Endodermal cell (in vitro differentiated cells): ENCODE results near the gene RNASE11. TPM values are rescaled to one million over a fixed set of nuclear protein-coding genes. Genes with fewer than 3 reads are reported as not detected.

Source experiments
- DNase-seq: peaks from one replicate; pipeline ENCODE4 v3.0.0-alpha.2; 2017
- H3K27ac ChIP-seq: 2 replicates; pipeline ENCODE4 v1.5.1; 2013; ENCODE audit warnings: mild to moderate bottlenecking, low read depth, low read length, moderate library complexity
- H3K27me3 ChIP-seq: 2 replicates; pipeline ENCODE4 v1.6.1; 2013; ENCODE audit warnings: mild to moderate bottlenecking, low read length, moderate library complexity; ENCODE audit not compliant: insufficient read depth, control insufficient read depth, poor library complexity, severe bottlenecking
- H3K36me3 ChIP-seq: 2 replicates; pipeline ENCODE4 v1.7.0; 2013; ENCODE audit warnings: mild to moderate bottlenecking, low read length, moderate library complexity; ENCODE audit not compliant: control insufficient read depth, insufficient read depth
- H3K4me1 ChIP-seq: one replicate; pipeline ENCODE4 v1.7.0; 2013; ENCODE audit warnings: low read length; ENCODE audit not compliant: control insufficient read depth, insufficient read depth
- H3K4me3 ChIP-seq: 2 replicates; pipeline ENCODE4 v1.5.1; 2013; ENCODE audit warnings: mild to moderate bottlenecking, low read length, moderate library complexity
- H3K9ac ChIP-seq: 2 replicates; pipeline ENCODE4 v1.6.1; 2013; ENCODE audit warnings: mild to moderate bottlenecking, low read length, moderate library complexity; ENCODE audit not compliant: poor library complexity, severe bottlenecking; ENCODE audit errors: extremely low read depth
- H3K9me3 ChIP-seq: 2 replicates; pipeline ENCODE4 v1.6.1; 2013; ENCODE audit warnings: mild to moderate bottlenecking, low read length, moderate library complexity; ENCODE audit not compliant: control insufficient read depth
- H3K27ac Mint-ChIP-seq: 2 replicates; pipeline ENCODE4 v1.8.0; 2020; ENCODE audit warnings: mixed read lengths
- H3K27me3 Mint-ChIP-seq: 2 replicates; pipeline ENCODE4 v1.8.0; 2021; ENCODE audit warnings: mild to moderate bottlenecking, mixed read lengths; ENCODE audit not compliant: insufficient read depth
- H3K36me3 Mint-ChIP-seq: 2 replicates; pipeline ENCODE4 v1.8.0; 2020; ENCODE audit warnings: low read depth, mixed read lengths
- H3K4me1 Mint-ChIP-seq: 2 replicates; pipeline ENCODE4 v1.8.0; 2020; ENCODE audit warnings: mixed read lengths
- H3K4me3 Mint-ChIP-seq: 2 replicates; pipeline ENCODE4 v1.8.0; 2020; ENCODE audit warnings: mild to moderate bottlenecking, moderate library complexity, mixed read lengths
- H3K9me3 Mint-ChIP-seq: 2 replicates; pipeline ENCODE4 v1.8.0; 2020; ENCODE audit warnings: mild to moderate bottlenecking, mixed read lengths
- WGBS, 2 experiments: methylation state at CpG; one replicate each; pipeline versions ENCODE4 v1.1.5 to v1.1.7; 2013; ENCODE audit warnings: missing lambda C conversion rate in 2 of 2, mixed read lengths in 1 of 2; ENCODE audit not compliant: insufficient coverage in 1 of 2, insufficient read length in 1 of 2; 5-methylcytosine and 5-hydroxymethylcytosine counted together
- total RNA-seq, 2 donors: library from RNA; stranded (reverse); fragmentation: NEBNext Ultra II Directional in 1 of 2; extraction: Animal tissue kit (Norgen Biotek cat#: 25700) in 1 of 2; gene quantifications; 2 replicates in 1 of 2; 3 replicates in 1 of 2; pipeline ENCODE4 v1.2.1, GENCODE V29; 2021
- TF ChIP-seq, protein P1 (sequence below): fragments of 200-600 bp; sonication (generic); conservative IDR thresholded peaks from 2 replicates; pipeline ENCODE4 v1.5.0; 2021; ENCODE audit warnings: antibody characterized with exemption, mild to moderate bottlenecking

The RNASE11 gene
- total RNA-seq, 2 donors from 2014 or later: not detected

DNA sequence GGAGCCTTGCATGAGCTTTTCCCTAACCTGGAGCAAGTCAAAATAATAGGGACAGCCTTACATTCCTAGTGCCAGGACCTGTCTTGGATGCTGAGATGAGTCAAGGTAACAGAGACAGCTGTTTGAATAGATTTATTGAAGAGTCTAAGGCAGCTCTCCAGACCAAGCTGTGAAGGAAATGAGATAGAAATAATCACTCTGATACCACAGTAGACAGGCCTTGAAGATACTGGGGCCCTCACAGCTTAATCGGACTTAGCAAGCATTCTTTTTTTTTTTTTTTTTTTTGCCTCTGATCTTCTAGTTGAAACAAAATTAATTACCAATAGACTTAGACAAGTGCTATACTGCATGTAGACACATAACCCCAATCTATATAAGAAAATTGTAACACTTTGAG lies 23.8 kb downstream of the RNASE11 start:
- Mint-ChIP-seq H3K4me3 (no peak overlapping the region), H3K4me1 (peaks cover 37% of the 10 kb centered on the region), H3K27me3 (no peaks in the 10 kb centered on the region), H3K9me3 (peaks cover 20% of the 10 kb centered on the region), H3K36me3 (peaks cover 8% of the 10 kb centered on the region), H3K27ac (no peak overlapping the region)
- Histone ChIP-seq H3K36me3 (no peaks in the 10 kb centered on the region), H3K27me3 (no peaks in the 10 kb centered on the region), H3K4me1 (peaks cover 9% of the 10 kb centered on the region), H3K4me3 (peak overlapping the region; percentile 20), H3K9me3 (peaks cover 23% of the 10 kb centered on the region), H3K27ac (no peak overlapping the region), H3K9ac (no peak overlapping the region)
- TF ChIP-seq, protein P1, sequence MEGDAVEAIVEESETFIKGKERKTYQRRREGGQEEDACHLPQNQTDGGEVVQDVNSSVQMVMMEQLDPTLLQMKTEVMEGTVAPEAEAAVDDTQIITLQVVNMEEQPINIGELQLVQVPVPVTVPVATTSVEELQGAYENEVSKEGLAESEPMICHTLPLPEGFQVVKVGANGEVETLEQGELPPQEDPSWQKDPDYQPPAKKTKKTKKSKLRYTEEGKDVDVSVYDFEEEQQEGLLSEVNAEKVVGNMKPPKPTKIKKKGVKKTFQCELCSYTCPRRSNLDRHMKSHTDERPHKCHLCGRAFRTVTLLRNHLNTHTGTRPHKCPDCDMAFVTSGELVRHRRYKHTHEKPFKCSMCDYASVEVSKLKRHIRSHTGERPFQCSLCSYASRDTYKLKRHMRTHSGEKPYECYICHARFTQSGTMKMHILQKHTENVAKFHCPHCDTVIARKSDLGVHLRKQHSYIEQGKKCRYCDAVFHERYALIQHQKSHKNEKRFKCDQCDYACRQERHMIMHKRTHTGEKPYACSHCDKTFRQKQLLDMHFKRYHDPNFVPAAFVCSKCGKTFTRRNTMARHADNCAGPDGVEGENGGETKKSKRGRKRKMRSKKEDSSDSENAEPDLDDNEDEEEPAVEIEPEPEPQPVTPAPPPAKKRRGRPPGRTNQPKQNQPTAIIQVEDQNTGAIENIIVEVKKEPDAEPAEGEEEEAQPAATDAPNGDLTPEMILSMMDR: no peak
- 100% methylated on average over 1 of the region's 1 CpG; no CpG with 5 or more reads in 1 of the 2 experiments for WGBS, 2 experiments
- no peak for DNase-seq

DNA sequence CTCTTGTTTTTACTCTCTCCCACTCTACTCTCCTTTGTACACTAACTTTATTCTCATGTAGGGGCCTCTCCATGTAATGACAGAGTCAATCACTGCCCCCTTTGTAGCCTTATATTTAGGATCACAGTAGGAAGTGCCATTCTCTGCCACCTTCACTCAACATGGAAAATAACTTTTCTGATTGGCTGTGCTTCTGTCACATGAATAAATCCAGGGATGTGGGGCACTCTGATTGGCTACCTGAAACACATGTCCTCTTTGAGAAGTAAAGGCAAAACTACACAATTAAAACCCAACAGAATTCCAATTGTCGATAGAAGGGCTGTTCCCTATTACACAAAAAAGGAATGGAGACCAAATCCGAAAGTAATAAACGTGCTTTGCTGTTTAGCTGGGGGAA lies 26.8 kb downstream of the RNASE11 start, which contains the start of gene RNASE9:
RNASE9 (minus strand) TSS at position 87 of the 400 bp plus-strand sequence.
- no peak for DNase-seq
- Mint-ChIP-seq H3K27me3 (no peaks in the 10 kb centered on the region), H3K27ac (no peak within 1 kb of the TSS), H3K9me3 (no peaks in the 10 kb centered on the region), H3K36me3 (no peaks in the 10 kb centered on the region), H3K4me1 (peaks cover 27% of the 10 kb centered on the region), H3K4me3 (no peak within 1 kb of the TSS)
- peaks cover 15% of the 10 kb centered on the region for H3K9me3 ChIP-seq
- 87% methylated on average over 3 of the region's 3 CpGs; no CpG with 5 or more reads in 1 of the 2 experiments for WGBS, 2 experiments
- H3K27ac ChIP-seq: no peak within 1 kb of the TSS
- H3K36me3 ChIP-seq: no peaks in the 10 kb centered on the region
- H3K27me3 ChIP-seq: no peaks in the 10 kb centered on the region
- no peak within 1 kb of the TSS for H3K9ac ChIP-seq
- TF ChIP-seq, protein P1: no peak
- no peak within 1 kb of the TSS for H3K4me3 ChIP-seq
- H3K4me1 ChIP-seq: peaks cover 13% of the 10 kb centered on the region

DNA sequence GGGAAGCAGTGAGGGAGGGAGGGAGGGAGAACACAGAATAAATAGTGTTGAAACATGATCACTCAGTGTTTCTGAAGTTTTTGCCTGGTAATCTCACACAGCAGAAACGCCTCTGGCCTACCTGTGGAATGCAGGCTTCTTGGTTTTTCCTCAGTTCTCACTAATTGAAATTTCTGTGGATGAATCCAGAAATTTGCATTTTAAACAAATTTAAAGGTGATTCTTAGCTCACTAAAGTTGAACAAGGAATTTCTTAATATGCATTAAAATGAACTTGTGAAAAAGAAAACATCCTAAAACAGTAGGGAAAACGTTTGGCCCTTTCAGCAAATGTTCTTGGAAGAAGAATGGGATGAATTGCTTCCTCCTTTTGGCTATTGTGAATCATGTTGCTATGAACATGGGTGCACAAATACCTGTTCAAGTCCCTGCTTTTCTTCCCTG lies 28.3 kb downstream of the RNASE11 start:
- H3K27me3 Mint-ChIP-seq: no peaks in the 10 kb centered on the region
- Histone ChIP-seq H3K4me3 (no peak overlapping the region), H3K36me3 (no peaks in the 10 kb centered on the region), H3K9me3 (peaks cover 7% of the 10 kb centered on the region), H3K27me3 (no peaks in the 10 kb centered on the region), H3K4me1 (peaks cover 10% of the 10 kb centered on the region), H3K9ac (no peak overlapping the region), H3K27ac (no peak overlapping the region)
- H3K27ac Mint-ChIP-seq: no peak overlapping the region
- DNase-seq: no peak
- H3K4me1 Mint-ChIP-seq: peaks cover 18% of the 10 kb centered on the region
- no peak overlapping the region for H3K4me3 Mint-ChIP-seq
- TF ChIP-seq, protein P1: no peak
- no peaks in the 10 kb centered on the region for H3K9me3 Mint-ChIP-seq
- WGBS, 2 experiments: 18 to 23% methylated on average over 2 of the region's 2 CpGs
- H3K36me3 Mint-ChIP-seq: no peaks in the 10 kb centered on the region
